HTR-8/SVneo (cell line): ENCODE results near the gene RSPH1.

ENCODE experiments used
- DNase-seq: peaks from one replicate; pipeline ENCODE4 v3.0.0; 2011; ENCODE audit warnings: low spot score, mixed read lengths; ENCODE audit not compliant: insufficient read length
- FAIRE-seq: peaks from 2 replicates; lab custom pipeline; 2011; peaks lifted over from hg19 to GRCh38; lab: Jason Lieb, UNC

The RSPH1 gene

GRCh38 chr21:42492201-42492600 is 3.8 kb downstream of the RSPH1 start:
- FAIRE-seq: no peak

GRCh38 chr21:42491328-42491727 is 4.7 kb downstream of the RSPH1 start:
- no peak for DNase-seq
- no peak for FAIRE-seq

More at GRCh38 chr21:42492201-42492600, 3.8 kb downstream of the RSPH1 start:
- no peak for DNase-seq

GRCh38 chr21:42490720-42491119 is 5.3 kb downstream of the RSPH1 start:
- FAIRE-seq (no peak), DNase-seq (no peak)

GRCh38 chr21:42489991-42490390 is 6.0 kb downstream of the RSPH1 start:
- FAIRE-seq (no peak), DNase-seq (no peak)

- DNase-seq: no peak
- FAIRE-seq: no peak
Measured at GRCh38 chr21:42489006-42489563, 6.9 kb downstream of the RSPH1 start.

- DNase-seq: no peak
- no peak for FAIRE-seq
Measured at GRCh38 chr21:42486531-42486930, 9.5 kb downstream of the RSPH1 start.

- DNase-seq: no peak
- FAIRE-seq: no peak
Measured at GRCh38 chr21:42486072-42486471, 10.0 kb downstream of the RSPH1 start.

- DNase-seq (no peak), FAIRE-seq (no peak)
Measured at GRCh38 chr21:42484966-42485365, 11.1 kb downstream of the RSPH1 start.

GRCh38 chr21:42481169-42481568 is 14.9 kb downstream of the RSPH1 start:
- DNase-seq: no peak
- FAIRE-seq: no peak

- DNase-seq (no peak), FAIRE-seq (no peak)
Measured at GRCh38 chr21:42480736-42481135, 15.3 kb downstream of the RSPH1 start.

GRCh38 chr21:42479582-42479981 is 16.4 kb downstream of the RSPH1 start:
- no peak for DNase-seq
- no peak for FAIRE-seq

- DNase-seq: no peak
- no peak for FAIRE-seq
Measured at GRCh38 chr21:42478504-42478903, 17.5 kb downstream of the RSPH1 start.

- FAIRE-seq (no peak), DNase-seq (no peak)
Measured at GRCh38 chr21:42476388-42477331, 19.4 kb downstream of the RSPH1 start.

- no peak for DNase-seq
- no peak for FAIRE-seq
Measured at GRCh38 chr21:42475526-42476387, 20.3 kb downstream of the RSPH1 start.

- DNase-seq (no peak), FAIRE-seq (no peak)
Measured at GRCh38 chr21:42475036-42475435, 21.0 kb downstream of the RSPH1 start.

- DNase-seq: peak; percentile 65
- peak; percentile 74 for FAIRE-seq
Measured at GRCh38 chr21:42474043-42474831, 21.8 kb downstream of the RSPH1 start.

- DNase-seq (no peak), FAIRE-seq (no peak)
Measured at GRCh38 chr21:42473498-42474042, 22.5 kb downstream of the RSPH1 start.

GRCh38 chr21:42472521-42472920 is 23.5 kb downstream of the RSPH1 start:
- DNase-seq: no peak
- no peak for FAIRE-seq

- FAIRE-seq (no peak), DNase-seq (no peak)
Measured at GRCh38 chr21:42471716-42472330, 24.2 kb downstream of the RSPH1 start.
